HG03025 (cell line): ENCODE data around the gene GRM4.
"Not testable (repeated sequence)": the region's sequence is repeated elsewhere in the genome, so short reads cannot be mapped to it uniquely, and the experiment has no call there.

Source experiments
- ATAC-seq: cut with Tn5 transposase; IDR thresholded peaks from one replicate; pipeline ENCODE4 v1.9.1; 2021; ENCODE audit warnings: mild to moderate bottlenecking, moderate library complexity; ENCODE audit not compliant: unreplicated experiment, low FRiP score

GRM4 gene

GRCh38 chr6:34146021-34146782 lies at the start of gene GRM4:
TSS of gene GRM4 (minus strand) at chr6:34146087. CDS start at chr6:34133496, 12,591 bp downstream.
- ATAC-seq: no peak

GRCh38 chr6:34194772-34195171 lies 48.9 kb upstream of the GRM4 start:
- ATAC-seq: no peak

GRCh38 chr6:34190504-34191122 lies 44.7 kb upstream of the GRM4 start:
- no peak for ATAC-seq

DNA sequence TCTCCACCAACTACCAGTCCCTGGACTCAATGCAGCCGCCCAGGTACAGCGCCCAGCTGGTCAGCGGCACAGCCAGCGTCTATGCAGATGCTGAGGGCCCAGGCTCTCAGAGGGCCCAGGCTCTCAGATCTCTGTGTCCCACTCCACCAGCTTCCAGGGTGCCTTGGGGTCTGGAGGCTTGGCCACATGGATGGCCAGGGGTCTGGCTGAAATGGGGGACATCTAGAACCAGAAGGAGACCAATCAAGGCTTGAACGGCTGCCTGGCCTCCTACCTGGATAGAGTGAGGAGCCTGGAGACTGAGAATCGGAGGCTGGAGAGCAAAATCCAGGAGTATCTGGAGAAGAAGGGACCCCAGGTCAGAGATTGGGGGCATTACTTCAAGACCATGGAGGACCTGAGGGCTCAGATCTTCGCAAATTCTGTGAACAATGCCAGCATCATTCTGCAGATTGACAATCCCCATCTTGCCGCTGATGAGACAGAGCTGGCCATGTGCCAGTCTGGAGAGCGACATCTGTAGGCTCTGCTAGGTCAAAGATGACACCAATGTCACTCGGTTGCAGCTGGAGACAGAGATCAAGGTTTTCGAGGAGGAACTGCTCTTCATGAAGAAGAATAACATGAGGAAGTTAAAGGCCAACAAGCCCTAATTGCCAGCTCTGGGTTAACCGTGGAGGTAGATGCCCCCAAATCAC lies 44.1 kb upstream of the GRM4 start:
- no peak for ATAC-seq

- ATAC-seq: not testable (repeated sequence)
Measured at GRCh38 chr6:34184726-34185125, 38.8 kb upstream of the GRM4 start.

- no peak for ATAC-seq
Measured at GRCh38 chr6:34182751-34183531, 37.1 kb upstream of the GRM4 start.

- no peak for ATAC-seq
Measured at GRCh38 chr6:34181908-34182307, 36.0 kb upstream of the GRM4 start.

DNA sequence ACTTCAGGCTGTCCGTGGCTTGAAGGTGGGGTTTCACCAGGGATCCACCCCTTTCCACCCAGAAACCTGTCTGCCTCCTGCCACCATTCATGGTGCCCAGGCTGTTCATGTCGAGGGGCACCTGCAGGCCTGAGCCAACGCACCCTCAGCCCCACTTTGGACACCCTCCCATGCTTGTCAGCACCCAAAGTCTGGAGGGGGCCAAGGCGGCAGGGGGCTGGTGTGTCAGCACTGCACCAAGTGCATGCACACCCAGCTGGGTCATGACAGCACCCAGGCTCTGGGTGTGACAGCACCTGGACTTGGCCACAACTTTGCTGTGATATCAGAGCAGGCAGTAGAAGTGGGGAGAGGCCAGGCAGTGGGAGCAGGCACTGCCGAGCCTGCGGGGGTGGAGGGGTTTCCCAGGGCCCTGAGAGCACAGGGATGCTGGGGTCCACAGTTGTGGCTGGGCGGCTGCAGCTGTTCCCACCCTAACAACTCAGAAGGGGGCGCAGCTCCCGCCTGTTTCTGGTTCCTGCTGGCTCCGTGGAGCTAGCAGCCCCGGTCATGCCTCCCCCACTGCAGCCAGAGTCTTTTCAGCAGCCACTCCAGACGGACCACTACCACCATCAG lies 33.3 kb upstream of the GRM4 start:
- ATAC-seq: no peak

- ATAC-seq: no peak
Measured at GRCh38 chr6:34178357-34179105, 32.6 kb upstream of the GRM4 start.

DNA sequence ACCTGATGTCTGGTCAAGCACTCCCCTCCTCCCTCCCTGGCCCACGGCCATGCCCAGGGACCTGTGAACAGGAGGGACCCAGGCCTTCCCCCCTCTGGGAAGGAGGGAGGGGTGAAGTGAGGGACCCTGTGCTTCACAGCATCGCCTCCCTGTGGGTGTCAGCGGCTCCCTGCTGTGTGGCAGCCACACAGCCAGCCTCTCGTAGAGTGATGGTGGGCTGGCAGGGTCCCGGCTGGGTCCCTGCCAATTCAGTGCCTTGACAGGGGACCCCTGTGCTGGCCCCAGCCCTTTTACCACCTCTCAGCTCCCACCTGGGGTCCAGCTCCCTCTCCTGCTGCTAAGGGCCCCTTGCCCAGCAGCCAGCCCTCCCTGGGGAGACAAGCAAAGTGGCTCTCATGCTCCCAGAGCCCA lies 31.3 kb upstream of the GRM4 start:
- no peak for ATAC-seq

DNA sequence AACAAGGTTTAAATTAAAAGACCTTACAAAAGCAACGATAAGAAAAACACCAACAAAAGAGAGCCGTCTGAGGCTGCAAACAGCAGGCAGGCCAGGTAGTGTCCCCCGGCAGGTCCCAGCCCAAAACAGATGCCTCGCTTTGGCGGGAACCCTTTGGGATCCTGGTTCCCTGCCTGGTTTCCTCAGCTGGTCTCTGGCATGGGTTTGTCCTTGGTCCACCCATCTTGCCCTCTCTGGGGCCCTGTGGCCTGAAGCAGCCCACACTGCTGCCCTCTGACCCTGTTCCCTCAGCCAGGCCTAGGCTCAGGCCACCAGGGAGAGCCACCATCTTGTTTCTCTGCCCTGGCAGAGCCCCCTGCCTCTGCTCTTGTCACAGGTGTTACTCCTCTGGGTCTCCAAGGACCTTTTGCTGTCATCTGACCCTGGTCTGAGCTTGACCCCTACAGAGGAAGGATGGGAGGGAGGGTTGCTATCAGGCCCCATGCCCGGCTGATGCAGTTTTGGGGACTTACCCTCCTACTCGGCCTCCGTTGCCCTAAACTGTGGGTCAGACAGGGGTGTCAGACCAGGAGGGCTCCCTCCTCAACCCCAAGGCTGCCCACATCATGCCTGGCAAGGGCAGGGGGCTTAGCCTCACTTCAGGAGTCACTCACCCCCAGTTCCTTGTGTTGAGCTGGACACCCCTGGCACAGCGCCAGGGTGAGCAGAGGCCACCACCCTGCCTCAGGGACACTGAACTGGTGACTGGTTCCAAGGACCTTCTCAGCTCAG lies 30.6 kb upstream of the GRM4 start:
- no peak for ATAC-seq

- ATAC-seq: no peak
Measured at GRCh38 chr6:34174846-34175399, 29.0 kb upstream of the GRM4 start.

- ATAC-seq: no peak
Measured at GRCh38 chr6:34172961-34173775, 27.3 kb upstream of the GRM4 start.

DNA sequence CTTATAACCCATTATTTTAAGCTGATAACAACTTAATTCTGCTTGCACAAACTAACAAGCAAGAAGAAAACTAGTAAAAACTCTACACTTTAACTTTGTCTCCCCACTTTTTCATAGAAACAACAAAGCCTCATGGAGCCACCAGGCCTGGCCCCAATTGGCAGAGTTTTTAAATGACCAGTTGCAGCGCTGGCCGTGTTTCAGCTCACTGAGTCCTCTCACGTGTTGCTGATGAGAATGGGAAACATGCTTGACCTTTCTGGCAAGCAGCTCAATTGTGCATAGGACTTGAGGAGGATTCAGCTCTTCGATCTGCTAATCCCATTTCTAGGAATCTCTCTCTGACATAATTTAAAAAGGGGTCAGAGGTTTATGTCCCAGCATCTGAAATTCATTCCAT lies 24.5 kb upstream of the GRM4 start:
- ATAC-seq: no peak

DNA sequence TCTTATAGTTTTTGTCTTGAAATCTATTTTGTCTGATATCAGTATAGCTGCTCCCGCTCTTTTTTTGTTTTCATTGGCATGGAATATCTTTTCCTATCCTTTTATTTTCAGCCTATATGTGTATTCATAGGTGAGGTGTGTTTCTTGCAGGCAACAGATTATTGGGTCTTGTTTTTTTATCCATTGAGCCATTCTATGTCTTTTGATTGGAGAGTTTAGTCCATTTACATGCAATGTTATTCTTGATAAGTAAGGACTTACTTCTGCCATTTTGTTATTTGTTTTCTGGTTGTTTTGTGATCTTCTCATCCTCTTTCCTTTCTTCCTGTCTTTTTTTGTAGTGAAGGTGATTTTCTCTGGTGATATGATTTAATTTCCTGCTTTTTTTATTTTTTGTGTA lies 24.0 kb upstream of the GRM4 start:
- ATAC-seq: no peak

DNA sequence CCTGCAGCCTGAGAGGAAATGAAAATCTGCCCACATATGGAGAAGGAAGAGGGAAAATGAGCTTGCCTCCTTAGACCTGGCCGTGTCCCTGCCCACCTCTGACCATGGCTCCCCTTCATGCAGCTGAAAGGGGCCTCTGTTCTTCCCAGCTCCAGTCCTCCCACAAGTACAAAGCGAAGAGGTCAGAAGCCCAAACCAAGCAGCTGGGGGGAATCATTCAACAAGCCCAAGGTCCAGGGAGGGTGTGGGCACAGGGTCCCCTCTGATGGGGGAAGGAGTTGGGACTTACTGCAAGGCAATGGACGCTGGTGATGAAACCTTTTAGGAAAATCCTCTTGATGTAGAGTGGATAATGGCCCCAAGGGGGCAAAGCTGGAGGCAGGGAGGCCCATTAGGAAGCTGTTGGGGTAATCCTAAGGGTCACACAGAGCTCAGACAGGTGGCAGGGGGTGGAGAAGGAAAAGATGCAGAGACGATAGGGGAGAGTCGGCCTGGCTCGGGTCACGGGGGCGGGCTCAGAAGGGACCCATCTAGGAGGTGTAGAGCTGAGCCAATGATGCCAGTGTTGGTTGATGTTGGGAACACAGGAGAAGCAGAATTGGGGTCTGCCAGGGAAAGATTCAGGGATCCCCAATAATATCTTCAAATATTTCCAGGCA lies 16.1 kb upstream of the GRM4 start:
- ATAC-seq: no peak

- no peak for ATAC-seq
Measured at GRCh38 chr6:34159844-34160243, 14.0 kb upstream of the GRM4 start.
